Neuronal stem cell (in vitro differentiated cells): ENCODE measurements around the gene CANT1. TPM values are rescaled to one million over a fixed set of nuclear protein-coding genes. Genes with fewer than 3 reads are reported as not detected.

Source experiments
- DNase-seq: peaks from one replicate; pipeline ENCODE4 v3.0.0-alpha.2; 2013; ENCODE audit warnings: low spot score
- H2AFZ ChIP-seq: one replicate; pipeline ENCODE4 v1.6.1; 2013; ENCODE audit warnings: mild to moderate bottlenecking, low read length, inconsistent platforms
- H2AK5ac ChIP-seq: 2 replicates; pipeline ENCODE4 v1.6.1; 2013; ENCODE audit warnings: low read depth, mild to moderate bottlenecking, inconsistent platforms, low read length, moderate library complexity, mixed read lengths
- H2BK120ac ChIP-seq: 2 replicates; pipeline ENCODE4 v1.6.1; 2013; ENCODE audit warnings: low read depth, mild to moderate bottlenecking, inconsistent platforms, low read length, moderate library complexity, mixed read lengths
- H2BK12ac ChIP-seq: one replicate; pipeline ENCODE4 v1.6.1; 2013; ENCODE audit warnings: low read length, inconsistent platforms
- H2BK15ac ChIP-seq: 2 replicates; pipeline ENCODE4 v1.6.1; 2013; ENCODE audit warnings: mild to moderate bottlenecking, low read length, inconsistent platforms, mixed read lengths
- H2BK5ac ChIP-seq: one replicate; pipeline ENCODE4 v1.6.1; 2013; ENCODE audit warnings: inconsistent platforms, mild to moderate bottlenecking, low read length, moderate library complexity
- H3K14ac ChIP-seq: one replicate; pipeline ENCODE4 v1.6.1; 2013; ENCODE audit warnings: low read length, inconsistent platforms
- H3K18ac ChIP-seq: 2 replicates; pipeline ENCODE4 v1.6.1; 2013; ENCODE audit warnings: low read length, inconsistent platforms
- H3K23ac ChIP-seq: 2 replicates; pipeline ENCODE4 v1.6.1; 2013; ENCODE audit warnings: low read depth, mild to moderate bottlenecking, mixed read lengths, low read length, inconsistent platforms; ENCODE audit not compliant: poor library complexity
- H3K27ac ChIP-seq: replicated peaks from 3 replicates; pipeline ENCODE4 v1.5.1; 2013; ENCODE audit warnings: low read length, inconsistent platforms
- H3K27me3 ChIP-seq, 3 experiments: 2 replicates each; pipeline ENCODE4 v1.6.1; 2013; ENCODE audit warnings: low read length in 3 of 3, mild to moderate bottlenecking in 2 of 3, inconsistent platforms in 1 of 3, low read depth in 1 of 3, mixed read lengths in 1 of 3, moderate library complexity in 1 of 3; ENCODE audit not compliant: control insufficient read depth in 3 of 3, insufficient read depth in 3 of 3
- H3K36me3 ChIP-seq, 2 donors: replicated peaks in 1 of 2; 2 replicates each; pipeline ENCODE4 v1.6.1; 2013; ENCODE audit warnings: low read length in 2 of 2; ENCODE audit not compliant: control insufficient read depth in 2 of 2, insufficient read depth in 2 of 2
- H3K4ac ChIP-seq: 2 replicates; pipeline ENCODE4 v1.6.1; 2013; ENCODE audit warnings: inconsistent platforms, mild to moderate bottlenecking, low read length, moderate library complexity
- H3K4me1 ChIP-seq, 2 donors: 1 replicate in 1 of 2; 2 replicates in 1 of 2; pipeline ENCODE4 v1.6.1; 2013; ENCODE audit warnings: low read length in 2 of 2, low read depth in 1 of 2; ENCODE audit not compliant: control insufficient read depth in 2 of 2, insufficient read depth in 1 of 2
- H3K4me2 ChIP-seq: one replicate; pipeline ENCODE4 v1.6.1; 2013; ENCODE audit warnings: mild to moderate bottlenecking, low read length, inconsistent platforms; ENCODE audit not compliant: insufficient read depth, poor library complexity, severe bottlenecking
- H3K4me3 ChIP-seq, 2 donors: 2 replicates each; pipeline ENCODE4 v1.5.1; 2013; ENCODE audit warnings: low read length in 2 of 2, mild to moderate bottlenecking in 2 of 2, inconsistent platforms in 1 of 2, moderate library complexity in 1 of 2
- H3K79me1 ChIP-seq: one replicate; pipeline ENCODE4 v1.6.1; 2013; ENCODE audit warnings: low read depth, mild to moderate bottlenecking, inconsistent platforms, low read length, moderate library complexity
- H3K9ac ChIP-seq: one replicate; pipeline ENCODE4 v1.6.1; 2013; ENCODE audit warnings: mild to moderate bottlenecking, low read depth, low read length, inconsistent platforms; ENCODE audit not compliant: poor library complexity
- H3K9me3 ChIP-seq, 2 donors: replicated peaks in 1 of 2; 2 replicates each; pipeline versions ENCODE3 to v1.6.1; 2013; ENCODE audit warnings: low read length in 2 of 2, mild to moderate bottlenecking in 2 of 2, inconsistent platforms in 1 of 2, low read depth in 1 of 2, mixed read lengths in 1 of 2, moderate library complexity in 1 of 2; ENCODE audit not compliant: control insufficient read depth in 2 of 2, insufficient read depth in 1 of 2
- H4K8ac ChIP-seq: one replicate; pipeline ENCODE4 v1.6.1; 2013; ENCODE audit warnings: low read depth, mild to moderate bottlenecking, inconsistent platforms, low read length, moderate library complexity
- H4K91ac ChIP-seq: one replicate; pipeline ENCODE4 v1.6.1; 2013; ENCODE audit warnings: low read length, low read depth, mild to moderate bottlenecking, inconsistent platforms; ENCODE audit not compliant: poor library complexity
- WGBS, 2 donors: extraction: QIAGEN DNeasy Blood & Tissue Kit; methylation state at CpG; one replicate each; pipeline ENCODE4 v1.1.7; 2013; ENCODE audit warnings: missing lambda C conversion rate in 2 of 2, mixed read lengths in 1 of 2; ENCODE audit not compliant: insufficient read length in 2 of 2, insufficient replicate concordance in 1 of 2; ENCODE audit errors: extremely low coverage in 2 of 2; 5-methylcytosine and 5-hydroxymethylcytosine counted together
- polyA plus RNA-seq, 2 experiments: library from polyadenylated mRNA; stranded (reverse); fragments of 200-250 nt; gene quantifications; one replicate each; pipeline ENCODE4 v1.2.3, GENCODE V29; 2013

Gene CANT1
- polyA plus RNA-seq (2013, experiment 1 of 2): 30.7 TPM
- 30.5 TPM for polyA plus RNA-seq (2013, experiment 2 of 2)

DNA sequence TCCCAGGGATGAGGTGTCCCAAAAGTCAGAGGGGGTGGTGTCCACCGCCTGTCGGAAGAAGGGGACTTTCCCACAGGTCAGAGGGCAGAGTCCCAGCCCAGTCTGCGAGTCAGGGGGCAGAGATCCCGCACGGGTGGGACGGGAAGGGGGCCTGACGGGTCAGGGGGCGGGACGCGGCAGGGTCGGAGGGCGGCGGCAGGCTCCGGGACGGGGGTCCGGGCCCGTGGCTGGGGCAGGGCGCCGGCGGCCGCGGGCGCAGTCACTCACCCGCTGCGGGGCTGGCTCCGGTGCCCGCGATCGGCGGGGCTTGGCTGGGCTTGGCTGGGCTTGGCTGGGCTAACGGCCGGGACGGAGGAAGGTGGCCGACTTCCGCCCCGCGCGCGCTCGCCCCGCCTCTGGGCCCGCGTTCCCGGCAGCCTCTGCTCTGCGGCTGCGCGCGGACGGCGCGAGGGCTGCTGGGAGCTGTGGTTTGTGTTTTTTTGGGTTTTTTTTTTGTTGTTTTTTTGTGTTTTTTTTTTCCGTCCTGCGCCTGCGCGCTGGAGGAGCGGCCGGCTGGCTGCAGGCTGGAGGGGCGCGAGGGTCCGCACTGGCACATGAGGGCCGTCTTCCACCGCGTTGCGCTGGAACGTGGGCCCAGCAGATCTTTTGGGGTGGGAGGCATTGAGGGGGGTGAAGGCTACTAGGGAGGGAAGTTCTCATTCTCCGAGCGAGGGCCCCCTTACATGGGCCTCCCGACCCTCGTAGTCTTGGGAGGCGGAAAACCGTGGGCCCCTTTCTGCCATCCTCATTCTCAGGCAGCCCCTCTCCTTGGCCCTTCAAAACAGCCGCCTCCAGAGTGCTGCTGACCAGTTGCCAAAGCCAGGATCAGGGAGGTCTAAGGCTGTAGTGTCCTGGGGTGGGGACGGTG is at the start of gene CANT1:
Gene CANT1, minus strand, starts transcription at position 368 of the 907 bp plus-strand sequence. CDS start 12,142 bp downstream, outside the sequence.
- Histone ChIP-seq H3K9me3 (peaks cover 5 to 15% of the 10 kb centered on the region in 2 donors), H3K14ac (peak within 1 kb of the TSS; percentile 90), H3K18ac (peak within 1 kb of the TSS; percentile 94), H3K9ac (peak within 1 kb of the TSS; percentile 95), H2AK5ac (peak within 1 kb of the TSS; percentile 77), H2AFZ (peak within 1 kb of the TSS; percentile 92), H2BK15ac (no peak within 1 kb of the TSS), H3K36me3 (peaks cover 2 to 15% of the 10 kb centered on the region in 2 donors), H2BK5ac (peak within 1 kb of the TSS; percentile 59), H4K8ac (peak within 1 kb of the TSS; percentile 52), H3K4me2 (peak within 1 kb of the TSS; percentile 70), H3K23ac (peak within 1 kb of the TSS; percentile 51), H3K4ac (no peak within 1 kb of the TSS), H3K79me1 (peaks cover 12% of the 10 kb centered on the region), H2BK12ac (no peak within 1 kb of the TSS), H3K4me3 (peak within 1 kb of the TSS; percentile 92 to 100), H2BK120ac (peak within 1 kb of the TSS; percentile 28), H3K27ac (no peak within 1 kb of the TSS), H3K4me1 (peaks cover 10 to 13% of the 10 kb centered on the region in 2 donors), H4K91ac (peak within 1 kb of the TSS; percentile 85), H3K27me3 (no peaks in the 10 kb centered on the region)
- WGBS, 2 donors: no CpG with 5 or more reads among the region's 73 CpGs
- peak; percentile 87 for DNase-seq

DNA sequence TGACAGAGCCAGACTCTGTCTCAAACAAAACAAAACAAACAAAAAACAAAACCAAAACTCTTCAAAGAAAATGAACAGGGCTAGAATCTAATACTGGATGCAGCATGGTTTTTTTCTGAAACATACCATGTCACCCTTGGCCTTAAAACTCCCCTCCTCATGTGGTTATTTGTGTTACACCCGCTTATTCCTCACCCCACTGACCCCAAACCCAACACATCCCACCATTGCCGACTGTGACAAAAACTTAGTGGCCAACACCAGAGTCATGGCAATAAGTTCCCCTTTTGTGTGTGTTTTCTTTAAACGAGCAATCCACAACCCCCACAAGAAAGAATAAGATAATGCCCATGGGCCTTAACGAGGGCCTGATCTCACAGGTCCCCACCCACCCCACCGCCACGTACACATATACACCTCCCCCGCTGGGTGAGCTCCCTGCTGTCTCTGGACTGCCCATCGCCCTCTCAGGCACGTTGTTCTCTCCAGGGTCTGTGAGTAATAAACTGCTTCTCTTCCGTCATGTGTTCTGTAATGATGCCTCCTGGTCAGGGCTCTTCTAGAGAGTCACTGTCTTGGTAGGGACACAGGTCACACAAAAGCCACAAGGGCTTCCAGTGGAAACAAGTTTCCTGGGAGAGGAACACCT is 48.3 kb upstream of the CANT1 start:
- Histone ChIP-seq H3K9ac (no peak overlapping the region), H3K23ac (no peak overlapping the region), H3K4ac (no peak overlapping the region), H3K9me3 (peaks cover 3 to 10% of the 10 kb centered on the region in 2 donors), H3K27me3 (no peaks in the 10 kb centered on the region), H3K79me1 (no peaks in the 10 kb centered on the region), H4K8ac (no peak overlapping the region), H3K4me2 (no peak overlapping the region), H2BK5ac (no peak overlapping the region), H3K27ac (no peak overlapping the region), H2BK12ac (no peak overlapping the region), H3K18ac (no peak overlapping the region), H3K4me1 (no peaks in the 10 kb centered on the region), H3K14ac (no peak overlapping the region), H2BK15ac (no peak overlapping the region), H2AK5ac (no peak overlapping the region), H4K91ac (no peak overlapping the region), H2BK120ac (no peak overlapping the region), H3K4me3 (no peak overlapping the region), H3K36me3 (peaks cover 0 to 1% of the 10 kb centered on the region in 2 donors), H2AFZ (no peak overlapping the region)
- no peak for DNase-seq
- WGBS, 2 donors: no CpG with 5 or more reads among the region's 10 CpGs

DNA sequence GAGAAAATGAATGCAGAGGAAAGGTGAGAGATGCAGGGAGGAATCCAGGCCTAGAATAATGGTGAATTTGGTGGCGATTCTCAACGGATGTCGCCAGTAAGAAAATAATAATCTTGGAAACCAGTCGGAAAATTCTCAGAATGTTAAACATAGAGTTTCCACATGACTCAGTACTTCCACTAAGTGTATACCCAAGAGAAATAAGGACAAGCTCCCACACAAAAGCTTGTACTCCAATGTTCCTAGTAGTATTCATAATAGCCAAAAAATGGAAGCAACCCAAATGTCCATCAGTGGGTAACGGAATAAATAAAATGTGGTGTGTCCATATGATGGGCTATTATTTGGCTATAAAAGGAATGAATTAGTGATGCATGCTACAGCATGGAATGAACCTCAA is 45.6 kb upstream of the CANT1 start:
- DNase-seq: no peak
- Histone ChIP-seq H2BK120ac (no peak overlapping the region), H3K9ac (no peak overlapping the region), H3K79me1 (no peaks in the 10 kb centered on the region), H3K27me3 (no peaks in the 10 kb centered on the region), H3K9me3 (peaks cover 5 to 13% of the 10 kb centered on the region in 2 donors), H3K14ac (no peak overlapping the region), H3K4me1 (no peaks in the 10 kb centered on the region), H3K36me3 (peaks cover 0 to 1% of the 10 kb centered on the region in 2 donors), H3K4ac (no peak overlapping the region), H3K18ac (no peak overlapping the region), H2AFZ (no peak overlapping the region), H3K27ac (no peak overlapping the region), H4K91ac (no peak overlapping the region), H3K4me3 (no peak overlapping the region), H3K4me2 (no peak overlapping the region), H3K23ac (no peak overlapping the region), H2BK5ac (no peak overlapping the region), H2BK12ac (no peak overlapping the region), H2BK15ac (no peak overlapping the region), H4K8ac (no peak overlapping the region), H2AK5ac (no peak overlapping the region)
- WGBS, 2 donors: no CpG with 5 or more reads among the region's 5 CpGs
